Left ventricle myocardium inferior (tissue), 1 donor: ENCODE results near the gene TRRAP. TPM values are rescaled to one million over a fixed set of nuclear protein-coding genes. Genes with fewer than 3 reads are reported as not detected.
A peak's percentile ranks its signal among the peaks of the same experiment; 100 is the strongest.
"Not testable (repeated sequence)": the region's sequence is repeated elsewhere in the genome, so short reads cannot be mapped to it uniquely, and the experiment has no call there.

ENCODE experiments used
- DNase-seq: peaks from one replicate; pipeline ENCODE4 v3.0.0-alpha.2; 2020
- H3K27ac ChIP-seq: fragments of 200-600 bp; replicated peaks from 2 replicates; pipeline ENCODE4 v1.8.0; 2021
- H3K27me3 ChIP-seq: fragments of 200-600 bp; 2 replicates; pipeline ENCODE4 v1.8.0; 2021; ENCODE audit warnings: low read depth
- H3K36me3 ChIP-seq: fragments of 200-600 bp; 2 replicates; pipeline ENCODE4 v1.8.0; 2021
- H3K4me1 ChIP-seq: fragments of 200-600 bp; 2 replicates; pipeline ENCODE4 v1.8.0; 2021
- H3K4me3 ChIP-seq: fragments of 200-600 bp; 2 replicates; pipeline ENCODE4 v1.8.0; 2021; ENCODE audit warnings: mild to moderate bottlenecking, moderate library complexity
- H3K9me3 ChIP-seq: fragments of 200-600 bp; replicated peaks from 2 replicates; pipeline ENCODE4 v1.8.0; 2021
- intact Hi-C: fragments of 100-400 bp; cut with micrococcal nuclease; formaldehyde crosslinking; loops from one replicate; pipeline ENCODE4 v1.11.0; 2022
- total RNA-seq: library from RNA; stranded (reverse); fragmentation: NEBNext Ultra II Directional; extraction: Animal tissue kit (Norgen Biotek cat#: 25700); gene quantifications from one replicate; pipeline ENCODE4 v1.2.1, GENCODE V29; 2021
- TF ChIP-seq, protein P1 (sequence below): fragments of 200-600 bp; IDR thresholded peaks from 2 replicates; pipeline ENCODE4 v1.8.0; 2021; ENCODE audit warnings: antibody characterized with exemption, mild to moderate bottlenecking, borderline replicate concordance
- donor health status: DM: no; HTN: yes; CAD: no; lungs with severe emphysema.

TRRAP gene
- total RNA-seq, 1 donor from 2014 or later, result 15.5 TPM

DNA sequence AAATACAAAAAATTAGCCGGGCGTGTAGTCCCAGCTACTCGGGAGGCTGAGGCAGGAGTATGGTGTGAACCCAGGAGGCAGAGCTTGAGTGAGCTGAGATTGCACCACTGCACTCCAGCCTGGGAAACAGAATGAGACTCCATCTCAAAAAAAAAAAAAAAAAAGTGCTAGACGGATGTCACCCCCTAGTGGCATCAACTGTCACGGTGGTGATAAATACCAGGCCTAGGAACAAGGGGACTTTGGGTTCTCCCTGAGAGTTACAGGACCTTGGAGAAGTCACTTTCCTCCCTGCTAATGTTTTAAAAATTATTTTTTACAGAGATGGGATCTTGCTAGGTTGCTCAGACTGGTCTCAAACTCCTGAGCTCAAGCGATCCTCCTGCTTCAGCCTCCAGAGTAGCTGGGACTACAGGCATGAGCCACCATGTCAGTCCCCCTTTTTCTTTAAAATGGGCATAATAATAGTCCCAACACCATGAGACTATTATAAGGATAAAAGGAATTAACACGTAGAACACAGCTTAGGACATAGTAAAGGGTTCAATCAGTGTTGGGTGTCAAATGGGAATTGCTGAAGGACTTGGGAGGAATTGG is 5.9 kb upstream of the TRRAP start:
- Histone ChIP-seq H3K27ac (no peak overlapping the region), H3K4me1 (peaks cover 17% of the 10 kb centered on the region), H3K4me3 (no peak overlapping the region), H3K9me3 (no peaks in the 10 kb centered on the region), H3K27me3 (peaks cover 81% of the 10 kb centered on the region), H3K36me3 (no peaks in the 10 kb centered on the region)
- TF ChIP-seq, protein P1, sequence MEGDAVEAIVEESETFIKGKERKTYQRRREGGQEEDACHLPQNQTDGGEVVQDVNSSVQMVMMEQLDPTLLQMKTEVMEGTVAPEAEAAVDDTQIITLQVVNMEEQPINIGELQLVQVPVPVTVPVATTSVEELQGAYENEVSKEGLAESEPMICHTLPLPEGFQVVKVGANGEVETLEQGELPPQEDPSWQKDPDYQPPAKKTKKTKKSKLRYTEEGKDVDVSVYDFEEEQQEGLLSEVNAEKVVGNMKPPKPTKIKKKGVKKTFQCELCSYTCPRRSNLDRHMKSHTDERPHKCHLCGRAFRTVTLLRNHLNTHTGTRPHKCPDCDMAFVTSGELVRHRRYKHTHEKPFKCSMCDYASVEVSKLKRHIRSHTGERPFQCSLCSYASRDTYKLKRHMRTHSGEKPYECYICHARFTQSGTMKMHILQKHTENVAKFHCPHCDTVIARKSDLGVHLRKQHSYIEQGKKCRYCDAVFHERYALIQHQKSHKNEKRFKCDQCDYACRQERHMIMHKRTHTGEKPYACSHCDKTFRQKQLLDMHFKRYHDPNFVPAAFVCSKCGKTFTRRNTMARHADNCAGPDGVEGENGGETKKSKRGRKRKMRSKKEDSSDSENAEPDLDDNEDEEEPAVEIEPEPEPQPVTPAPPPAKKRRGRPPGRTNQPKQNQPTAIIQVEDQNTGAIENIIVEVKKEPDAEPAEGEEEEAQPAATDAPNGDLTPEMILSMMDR, result no peak
- intact Hi-C loops, result no loop called here
- no peak for DNase-seq

DNA sequence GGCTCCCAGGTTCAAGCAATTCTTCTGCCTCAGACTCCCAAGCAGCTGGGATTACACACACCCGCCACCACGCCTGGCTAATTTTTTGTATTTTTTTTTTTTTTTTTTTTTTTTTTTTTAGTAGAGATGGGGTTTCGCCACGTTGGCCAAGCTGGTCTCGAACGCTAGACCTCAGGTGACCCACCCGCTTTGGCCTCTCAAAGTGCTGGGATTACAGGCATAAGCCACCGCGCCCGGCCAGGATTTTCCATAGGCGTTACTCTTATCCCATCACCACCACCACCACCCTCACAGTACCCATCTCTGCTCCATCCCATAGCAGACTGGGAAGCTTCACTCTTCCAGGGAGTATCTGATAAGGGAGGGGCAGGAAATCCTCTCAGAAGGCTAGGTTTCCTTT is 4.7 kb upstream of the TRRAP start:
- H3K4me3 ChIP-seq, H3K27ac ChIP-seq, DNase-seq, H3K36me3 ChIP-seq, intact Hi-C loops, H3K9me3 ChIP-seq: not testable (repeated sequence)
- H3K4me1 ChIP-seq, result peaks cover 26% of the 10 kb centered on the region
- H3K27me3 ChIP-seq, result peaks cover 70% of the 10 kb centered on the region

- no peak for DNase-seq
- H3K4me3 ChIP-seq, result no peak overlapping the region
- intact Hi-C loops, result no loop called here
- peaks cover 56% of the 10 kb centered on the region for H3K27me3 ChIP-seq
- H3K9me3 ChIP-seq, result no peaks in the 10 kb centered on the region
- H3K36me3 ChIP-seq, result no peaks in the 10 kb centered on the region
- H3K27ac ChIP-seq, result no peak overlapping the region
- H3K4me1 ChIP-seq, result peaks cover 32% of the 10 kb centered on the region
- TF ChIP-seq, protein P1, result no peak
These were observed 3.4 kb upstream of the TRRAP start for GRCh38 chr7:98874942-98875341.

DNA sequence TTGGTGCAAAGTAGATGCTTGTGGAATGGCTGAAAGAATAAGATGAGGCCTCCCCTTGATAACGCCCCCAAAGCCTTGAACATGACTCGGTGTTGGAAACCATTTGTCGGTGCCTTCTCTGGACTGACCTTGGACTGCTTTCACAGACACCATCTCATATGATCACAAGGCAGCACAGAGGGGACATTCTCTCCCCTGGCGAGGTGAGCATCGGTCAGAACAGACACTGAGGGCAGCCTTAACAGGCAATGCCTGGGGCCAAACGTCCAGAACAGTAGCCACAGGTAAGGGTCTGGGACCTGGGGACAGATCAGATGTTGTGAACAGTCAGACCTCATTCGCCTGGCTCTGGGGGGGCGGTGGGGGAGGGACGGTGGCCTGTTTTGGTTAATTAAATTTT is 2.8 kb upstream of the TRRAP start:
- peaks cover 51% of the 10 kb centered on the region for H3K27me3 ChIP-seq
- no peaks in the 10 kb centered on the region for H3K9me3 ChIP-seq
- H3K36me3 ChIP-seq, result no peaks in the 10 kb centered on the region
- DNase-seq, result no peak
- TF ChIP-seq, protein P1, result no peak
- H3K27ac ChIP-seq, result no peak overlapping the region
- no peak overlapping the region for H3K4me3 ChIP-seq
- H3K4me1 ChIP-seq, result peaks cover 32% of the 10 kb centered on the region
- intact Hi-C loops, result no loop called here

DNA sequence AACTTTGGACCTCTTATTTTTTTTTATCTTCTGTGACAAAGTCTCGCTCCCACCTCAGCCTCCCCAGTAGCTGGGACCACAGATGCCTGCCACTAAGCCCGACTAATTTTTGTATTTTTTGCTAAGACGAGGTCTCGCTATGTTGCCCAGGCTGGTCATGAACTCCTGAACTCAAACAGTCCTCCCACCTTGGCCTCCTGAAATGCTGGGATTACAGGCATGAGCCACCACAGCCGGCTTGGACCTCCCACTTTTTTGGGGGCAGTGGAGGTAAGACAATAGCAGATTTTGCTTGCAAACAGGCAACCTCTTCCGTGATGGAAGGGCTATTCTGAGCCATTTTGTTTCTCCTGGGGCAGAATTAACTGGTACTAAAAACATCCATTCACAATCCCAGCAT is 1.2 kb upstream of the TRRAP start:
- no peak overlapping the region for H3K4me3 ChIP-seq
- no peaks in the 10 kb centered on the region for H3K9me3 ChIP-seq
- TF ChIP-seq, protein P1, result no peak
- H3K27me3 ChIP-seq, result peaks cover 34% of the 10 kb centered on the region
- peaks cover 31% of the 10 kb centered on the region for H3K4me1 ChIP-seq
- H3K27ac ChIP-seq, result no peak overlapping the region
- DNase-seq, result no peak
- peaks cover 14% of the 10 kb centered on the region for H3K36me3 ChIP-seq
- intact Hi-C loops, result no loop called here

- peak overlapping the region; percentile 100 for H3K27ac ChIP-seq
These were observed 504 bp upstream of the TRRAP start for GRCh38 chr7:98877692-98878364.

More at GRCh38 chr7:98877692-98878364, 504 bp upstream of the TRRAP start:
- intact Hi-C loops, result no loop called here
- Histone ChIP-seq H3K4me3 (peak overlapping the region; percentile 98), H3K27me3 (peaks cover 27% of the 10 kb centered on the region), H3K9me3 (no peaks in the 10 kb centered on the region), H3K36me3 (peaks cover 21% of the 10 kb centered on the region), H3K4me1 (peaks cover 31% of the 10 kb centered on the region)
- TF ChIP-seq, protein P1, result no peak
- DNase-seq, result no peak
